Type B pancreatic cell (in vitro differentiated cells): ENCODE results near the gene ERBB2. TPM values are rescaled to one million over a fixed set of nuclear protein-coding genes. Genes with fewer than 3 reads are reported as not detected.

Experiments
- DNase-seq: peaks from one replicate; pipeline ENCODE4 v3.0.0; 2021; ENCODE audit warnings: mixed read lengths; ENCODE audit not compliant: unreplicated experiment; ENCODE audit errors: extremely low spot score
- H3K27ac Mint-ChIP-seq: 2 replicates; pipeline ENCODE4 v1.8.0; 2021; ENCODE audit warnings: mild to moderate bottlenecking, mixed read lengths
- H3K27me3 Mint-ChIP-seq: 2 replicates; pipeline ENCODE4 v1.8.0; 2021; ENCODE audit warnings: mixed read lengths
- H3K36me3 Mint-ChIP-seq: 2 replicates; pipeline ENCODE4 v1.8.0; 2021; ENCODE audit warnings: mixed read lengths
- H3K4me1 Mint-ChIP-seq: one replicate; pipeline ENCODE4 v1.8.0; 2021; ENCODE audit warnings: mixed read lengths; ENCODE audit not compliant: unreplicated experiment
- H3K4me3 Mint-ChIP-seq: 2 replicates; pipeline ENCODE4 v1.8.0; 2021; ENCODE audit warnings: mild to moderate bottlenecking, mixed read lengths
- H3K9me3 Mint-ChIP-seq: 2 replicates; pipeline ENCODE4 v1.8.0; 2021; ENCODE audit warnings: mixed read lengths
- CTCF ChIP-seq: fragments of 200-600 bp; sonication (generic); conservative IDR thresholded peaks from 2 replicates; pipeline ENCODE4 v1.5.0; 2021; ENCODE audit warnings: antibody characterized with exemption, mild to moderate bottlenecking
- total RNA-seq: library from RNA; stranded (reverse); gene quantifications from 2 replicates; pipeline ENCODE4 v1.2.1, GENCODE V29; 2021; ENCODE audit warnings: low replicate concordance

Gene ERBB2
- total RNA-seq, 1 donor from 2014 or later = 123 TPM

- H3K4me1 Mint-ChIP-seq = peaks cover 10% of the 10 kb centered on the region
- TF ChIP-seq CTCF = no peak
- DNase-seq = no peak
- no peaks in the 10 kb centered on the region for H3K9me3 Mint-ChIP-seq
- peak overlapping the region; percentile 79 for H3K4me3 Mint-ChIP-seq
- H3K27ac Mint-ChIP-seq = no peak overlapping the region
- no peaks in the 10 kb centered on the region for H3K36me3 Mint-ChIP-seq
- H3K27me3 Mint-ChIP-seq = peaks cover 12% of the 10 kb centered on the region
Measured at GRCh38 chr17:39667262-39667944, 32.5 kb upstream of the ERBB2 start.

- H3K27ac Mint-ChIP-seq = peak within 1 kb of the TSS; percentile 48
- no peaks in the 10 kb centered on the region for H3K9me3 Mint-ChIP-seq
- no peaks in the 10 kb centered on the region for H3K36me3 Mint-ChIP-seq
- H3K4me3 Mint-ChIP-seq = peak within 1 kb of the TSS; percentile 79
- peaks cover 12% of the 10 kb centered on the region for H3K27me3 Mint-ChIP-seq
- TF ChIP-seq CTCF = peak; percentile 80
- DNase-seq = peak; percentile 84
- peaks cover 10% of the 10 kb centered on the region for H3K4me1 Mint-ChIP-seq
Measured at GRCh38 chr17:39667945-39668924, 31.6 kb upstream of the ERBB2 start, which contains the start of gene PNMT. Gene PNMT, plus strand, starts transcription at chr17:39668453. Its CDS starts 23 bp downstream, at chr17:39668476.

GRCh38 chr17:39669897-39670735 is 29.7 kb upstream of the ERBB2 start:
- no peak for DNase-seq
- peaks cover 6% of the 10 kb centered on the region for H3K4me1 Mint-ChIP-seq
- no peaks in the 10 kb centered on the region for H3K9me3 Mint-ChIP-seq
- H3K27ac Mint-ChIP-seq = peak overlapping the region; percentile 19
- no peak overlapping the region for H3K4me3 Mint-ChIP-seq
- H3K27me3 Mint-ChIP-seq = peaks cover 12% of the 10 kb centered on the region
- no peaks in the 10 kb centered on the region for H3K36me3 Mint-ChIP-seq
- no peak for TF ChIP-seq CTCF

- TF ChIP-seq CTCF = no peak
- DNase-seq = no peak
- H3K9me3 Mint-ChIP-seq = no peaks in the 10 kb centered on the region
- H3K4me3 Mint-ChIP-seq = no peak overlapping the region
- peaks cover 10% of the 10 kb centered on the region for H3K4me1 Mint-ChIP-seq
- peak overlapping the region; percentile 19 for H3K27ac Mint-ChIP-seq
- peaks cover 12% of the 10 kb centered on the region for H3K27me3 Mint-ChIP-seq
- no peaks in the 10 kb centered on the region for H3K36me3 Mint-ChIP-seq
Measured at GRCh38 chr17:39670746-39671145, 29.1 kb upstream of the ERBB2 start.
